DMS153 (cell line): ENCODE measurements around the gene ITPR1.
"Not testable (repeated sequence)": the region's sequence is repeated elsewhere in the genome, so short reads cannot be mapped to it uniquely, and the experiment has no call there.

Source experiments
- DNase-seq: peaks from one replicate; lab custom pipeline; 2025; lab: John Stamatoyannopoulos, UW

Gene ITPR1

DNA sequence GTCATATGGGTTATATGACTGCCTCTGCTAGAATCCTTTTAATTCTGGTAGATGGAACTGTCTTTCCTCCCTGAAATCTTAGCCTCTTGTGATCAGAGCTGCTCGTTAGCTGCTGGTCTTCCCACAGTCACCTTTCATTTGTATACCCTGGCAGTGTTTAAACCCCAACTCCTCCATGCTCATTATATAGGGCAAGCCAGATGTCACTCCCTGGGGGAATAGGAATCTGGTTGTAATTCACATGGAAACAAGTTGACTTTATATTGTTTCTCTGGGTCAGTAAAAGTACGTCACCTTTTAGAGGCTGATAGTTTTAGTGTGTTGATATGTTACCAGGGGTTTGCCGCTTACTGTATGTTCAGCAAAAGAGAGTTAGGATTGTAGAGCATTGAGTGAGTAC lies 103.5 kb downstream of the ITPR1 start:
- no peak for DNase-seq

GRCh38 chr3:4597208-4597985 lies 104.2 kb downstream of the ITPR1 start:
- no peak for DNase-seq

DNA sequence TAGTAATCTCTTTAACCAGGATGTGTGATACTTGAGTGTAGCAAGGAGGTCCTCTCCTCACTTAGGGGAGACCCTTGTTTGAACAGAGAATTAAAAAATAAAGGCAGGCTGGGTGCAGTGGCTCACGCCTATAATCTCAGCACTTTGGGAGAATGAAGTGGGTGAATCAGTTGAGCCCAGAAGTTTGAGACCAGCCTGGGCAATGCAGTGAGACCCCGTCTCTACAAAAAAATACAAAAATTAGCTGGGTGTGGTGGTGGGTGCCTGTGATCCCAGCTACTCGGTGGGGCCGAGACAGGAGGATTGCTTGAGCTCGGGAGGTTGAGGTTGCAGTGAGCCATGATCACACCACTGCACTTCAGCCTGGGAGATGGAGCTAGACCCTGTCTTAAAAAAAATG lies 105.1 kb downstream of the ITPR1 start:
- not testable (repeated sequence) for DNase-seq

GRCh38 chr3:4599612-4600011 lies 106.5 kb downstream of the ITPR1 start:
- DNase-seq, result no peak

- no peak for DNase-seq
These were observed 107.3 kb downstream of the ITPR1 start for GRCh38 chr3:4600493-4600892.

- DNase-seq, result no peak
These were observed 108.7 kb downstream of the ITPR1 start for GRCh38 chr3:4601892-4602291.

- DNase-seq, result no peak
These were observed 111.5 kb downstream of the ITPR1 start for GRCh38 chr3:4604693-4605092.

DNA sequence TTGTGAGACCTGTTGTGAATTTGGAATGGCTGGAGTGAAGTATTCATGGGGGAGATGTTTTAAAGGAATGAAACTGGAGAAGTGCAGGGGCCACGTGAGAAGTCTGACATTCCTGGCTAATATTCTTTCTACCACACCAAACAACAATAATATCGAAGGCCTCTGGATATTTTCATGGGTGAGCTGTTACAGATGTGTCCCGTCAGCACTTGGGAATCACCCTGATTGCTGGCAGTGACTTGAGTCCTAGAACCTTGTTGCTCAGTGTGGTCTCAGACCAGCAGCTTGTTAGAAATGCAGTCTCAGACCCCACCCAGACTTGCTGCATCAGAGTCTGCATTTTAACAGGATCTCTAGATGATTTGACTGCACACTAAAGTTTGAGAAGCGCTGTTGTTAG lies 113.8 kb downstream of the ITPR1 start:
- DNase-seq, result no peak

DNA sequence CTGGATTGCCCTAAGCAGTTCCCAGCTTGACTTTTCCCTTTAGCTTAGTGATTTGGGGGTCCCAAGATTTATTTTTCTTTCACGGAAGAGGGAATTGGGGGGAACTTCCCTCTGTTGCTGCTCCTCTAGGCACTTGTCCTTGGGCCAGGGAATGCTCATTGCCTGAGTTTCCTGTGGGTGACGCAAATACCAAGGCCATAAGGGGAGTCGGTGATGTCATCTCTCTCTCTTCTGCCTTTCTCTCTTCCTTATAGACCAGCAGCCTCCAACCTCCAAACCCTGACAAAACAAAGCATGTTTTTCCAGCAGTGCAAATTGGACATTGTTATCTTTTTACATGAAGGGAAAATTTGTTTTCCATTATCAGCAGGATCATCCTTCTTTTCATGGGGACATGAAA lies 120.2 kb downstream of the ITPR1 start:
- DNase-seq, result no peak

- no peak for DNase-seq
These were observed 120.9 kb downstream of the ITPR1 start for GRCh38 chr3:4614070-4614469.

DNA sequence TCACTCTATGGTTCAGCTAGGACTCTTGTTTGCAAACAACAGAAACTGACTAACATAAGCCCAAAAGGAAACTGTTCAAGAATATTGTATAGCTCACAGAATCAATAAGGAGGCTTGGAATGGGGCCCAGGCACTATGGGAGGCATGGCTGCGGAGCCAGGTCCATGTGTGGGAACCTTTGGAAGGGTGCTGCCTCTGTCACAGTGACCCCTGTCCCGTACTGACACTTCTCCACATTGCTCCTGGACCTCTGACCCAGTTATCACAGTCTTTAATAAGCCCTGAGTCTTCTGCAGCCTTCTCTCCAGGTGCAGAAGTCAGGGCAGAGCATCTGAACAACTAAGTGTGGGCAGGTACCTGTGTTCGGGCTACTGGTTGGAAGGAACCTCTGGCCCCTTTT lies 121.8 kb downstream of the ITPR1 start:
- no peak for DNase-seq

DNA sequence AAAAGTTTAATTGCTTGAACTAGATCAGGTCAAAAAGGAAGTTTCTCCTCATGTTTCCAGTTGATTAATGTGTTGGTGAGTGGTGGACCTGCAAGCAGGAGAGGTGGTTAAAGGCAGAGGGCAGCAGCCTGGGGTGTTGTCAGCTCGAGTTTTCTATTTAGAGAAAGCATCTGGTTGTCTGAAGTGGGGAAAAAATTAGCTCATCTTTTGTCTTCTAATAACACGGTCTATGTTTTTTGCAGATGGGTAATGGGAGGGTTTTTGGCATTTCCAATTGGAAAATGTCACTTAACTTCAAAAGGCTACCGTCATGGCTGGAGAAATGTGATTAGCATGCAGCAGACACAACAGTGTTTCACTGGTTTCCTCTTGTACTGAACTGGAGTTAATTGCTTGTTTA lies 122.6 kb downstream of the ITPR1 start:
- DNase-seq, result no peak

- DNase-seq, result no peak
These were observed 130.4 kb downstream of the ITPR1 start for GRCh38 chr3:4623421-4623999.

DNA sequence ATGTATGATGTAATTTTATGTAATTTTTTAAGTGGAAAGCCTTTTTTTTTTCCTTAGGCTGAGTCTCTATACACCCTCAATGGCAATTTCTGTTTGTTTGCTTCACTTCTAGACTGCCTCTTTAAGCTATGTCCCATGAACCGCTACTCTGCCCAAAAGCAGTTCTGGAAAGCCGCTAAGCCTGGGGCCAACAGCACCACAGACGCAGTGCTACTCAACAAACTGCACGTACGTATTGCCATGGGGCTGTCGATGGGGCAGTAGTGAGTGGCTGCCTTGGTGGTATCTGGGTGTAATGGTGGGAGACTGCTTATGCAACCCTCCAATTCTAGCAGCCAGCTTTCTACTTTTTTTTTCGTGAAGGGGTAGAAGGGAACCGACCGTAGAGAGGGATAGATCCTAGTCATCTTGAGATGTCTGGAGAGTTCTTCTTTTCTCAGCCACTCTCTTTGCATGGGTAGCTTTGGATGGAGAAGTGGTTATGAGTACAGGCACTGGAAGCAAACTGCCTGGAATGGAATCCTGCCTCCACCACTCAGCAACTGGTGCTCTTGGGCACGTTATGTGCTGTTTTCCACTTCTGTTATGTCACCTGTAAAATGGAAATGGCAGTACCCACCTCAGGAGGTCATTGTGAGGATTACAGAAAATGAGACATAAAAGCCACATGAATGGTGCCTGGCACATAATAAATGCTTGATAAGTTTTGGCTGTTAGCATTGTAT lies 134.7 kb downstream of the ITPR1 start:
- no peak for DNase-seq

DNA sequence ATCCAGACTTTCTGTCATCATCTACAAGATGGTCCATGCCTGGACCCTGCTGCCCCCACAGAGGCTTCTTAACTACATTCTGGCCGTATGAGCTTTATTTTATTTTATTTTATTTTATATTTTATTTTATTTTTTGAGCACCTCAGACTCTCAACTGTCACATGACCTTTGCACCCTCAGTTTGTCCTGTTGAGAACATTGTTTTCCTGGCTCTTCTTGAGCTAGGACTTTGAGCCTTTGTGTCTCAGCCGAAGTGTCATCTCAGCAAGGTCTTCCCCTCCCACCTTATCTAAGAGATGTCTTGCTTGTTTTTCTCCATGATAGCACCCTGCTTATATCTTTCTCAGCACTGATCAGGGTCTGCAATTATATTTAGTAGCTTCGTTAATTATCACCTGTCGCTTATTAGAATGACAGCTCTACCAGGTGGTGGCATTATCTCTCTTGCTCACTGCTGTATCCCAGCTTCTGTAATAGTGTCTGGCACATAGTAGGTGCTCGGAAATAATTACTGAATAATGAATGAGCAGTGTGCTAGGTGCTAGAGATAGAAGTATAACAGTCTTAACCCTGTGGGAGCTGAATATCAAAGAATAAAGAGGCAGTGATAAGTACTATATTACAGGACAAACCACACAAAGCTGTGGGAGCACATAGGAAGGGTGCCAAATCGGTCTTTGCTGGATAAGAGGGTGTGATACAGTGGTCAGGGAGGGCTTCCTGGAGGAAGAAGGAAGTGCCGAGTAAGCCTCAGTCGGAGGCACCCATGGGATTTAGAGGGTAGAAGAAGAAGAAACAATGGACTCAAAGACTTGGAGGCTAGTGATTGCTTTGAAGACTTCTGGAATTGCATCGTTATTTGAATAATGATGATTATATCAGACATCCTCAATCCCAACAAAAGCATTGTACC lies 136.2 kb downstream of the ITPR1 start:
- no peak for DNase-seq

GRCh38 chr3:4633078-4634004 lies 140.2 kb downstream of the ITPR1 start:
- DNase-seq, result no peak

- no peak for DNase-seq
These were observed 141.7 kb downstream of the ITPR1 start for GRCh38 chr3:4634894-4635293.

GRCh38 chr3:4637265-4637664 lies 144.1 kb downstream of the ITPR1 start:
- DNase-seq, result no peak

GRCh38 chr3:4641863-4642563 lies 148.9 kb downstream of the ITPR1 start:
- no peak for DNase-seq

GRCh38 chr3:4642611-4643010 lies 149.5 kb downstream of the ITPR1 start:
- no peak for DNase-seq
